Lower leg skin (tissue), 3 donors: ENCODE measurements around the gene METTL8.
"Not testable (repeated sequence)": the region's sequence is repeated elsewhere in the genome, so short reads cannot be mapped to it uniquely, and the experiment has no call there.

Experiments
- CTCF ChIP-seq, 3 donors: fragments of 450-650 bp; IDR thresholded peaks; one replicate each; pipeline ENCODE4 v1.5.1; 2016; ENCODE audit warnings: antibody characterized with exemption in 3 of 3, mild to moderate bottlenecking in 3 of 3, moderate library complexity in 2 of 3
- POLR2A ChIP-seq, 2 donors: fragments of 450-650 bp; IDR thresholded peaks; one replicate each; pipeline ENCODE4 v1.6.1; 2016 to 2017; ENCODE audit warnings: antibody characterized with exemption in 2 of 2, mild to moderate bottlenecking in 1 of 2, moderate library complexity in 1 of 2

- not testable (repeated sequence) for TF ChIP-seq CTCF, POLR2A (IDR thresholded peaks at IDR 0.05)
Measured at GRCh38 chr2:171311589-171311988, 122.2 kb downstream of the METTL8 start.
